ENCODE measurements around the gene WNT7A.

- TF ChIP-seq EZH2phosphoT487 (IDR thresholded peaks at IDR 0.05; ENCODE audit: borderline replicate concordance) (no peak), CTCF (conservative IDR thresholded peaks at IDR 0.05; ENCODE audit: low read length) (no peak)
These were observed 56.2 kb downstream of the WNT7A start for GRCh38 chr3:13823692-13824091.
